Activated CD4-positive, alpha-beta memory T cell treated with anti-CD3 and anti-CD28 coated beads, Interleukin-2, amount 10 ng/mL, durations not matched to agents 7 days and 5 days (primary cell): ENCODE measurements around the gene SLC44A1. TPM values are rescaled to one million over a fixed set of nuclear protein-coding genes. Genes with fewer than 3 reads are reported as not detected.

Experiments used
- CTCF ChIA-PET: fragments of 350-600 bp; sonication (Branson Sonifier 250); formaldehyde crosslinking; loops from one replicate; lab custom pipeline; 2021; ENCODE audit warnings: antibody characterized with exemption, inconsistent platforms; lab: Charles Lee
- POLR2A ChIA-PET: fragments of 350-600 bp; sonication (Branson Sonifier 250); formaldehyde crosslinking; loops from one replicate; lab custom pipeline; 2021; ENCODE audit warnings: antibody characterized with exemption; lab: Charles Lee
- DNase-seq: peaks from one replicate; pipeline ENCODE4 v3.0.0-alpha.2; 2020
- H3K27ac Mint-ChIP-seq: one replicate; pipeline ENCODE4 v1.8.0; 2021; ENCODE audit warnings: mild to moderate bottlenecking, mixed read lengths
- H3K27me3 Mint-ChIP-seq: one replicate; pipeline ENCODE4 v1.8.0; 2021; ENCODE audit warnings: mixed read lengths
- H3K36me3 Mint-ChIP-seq: one replicate; pipeline ENCODE4 v1.8.0; 2021; ENCODE audit warnings: low read depth, mixed read lengths
- H3K4me1 Mint-ChIP-seq: one replicate; pipeline ENCODE4 v1.8.0; 2021; ENCODE audit warnings: mixed read lengths
- H3K4me3 Mint-ChIP-seq: one replicate; pipeline ENCODE4 v1.8.0; 2021; ENCODE audit warnings: mild to moderate bottlenecking, mixed read lengths
- H3K9me3 Mint-ChIP-seq: one replicate; pipeline ENCODE4 v1.8.0; 2021; ENCODE audit warnings: mixed read lengths
- total RNA-seq, 2 experiments: library from RNA; stranded (reverse); gene quantifications; one replicate each; pipeline ENCODE4 v1.2.3, GENCODE V29; 2021

SLC44A1 gene
- total RNA-seq, 2 experiments from 2014 or later = 9.5 to 10.2 TPM

DNA sequence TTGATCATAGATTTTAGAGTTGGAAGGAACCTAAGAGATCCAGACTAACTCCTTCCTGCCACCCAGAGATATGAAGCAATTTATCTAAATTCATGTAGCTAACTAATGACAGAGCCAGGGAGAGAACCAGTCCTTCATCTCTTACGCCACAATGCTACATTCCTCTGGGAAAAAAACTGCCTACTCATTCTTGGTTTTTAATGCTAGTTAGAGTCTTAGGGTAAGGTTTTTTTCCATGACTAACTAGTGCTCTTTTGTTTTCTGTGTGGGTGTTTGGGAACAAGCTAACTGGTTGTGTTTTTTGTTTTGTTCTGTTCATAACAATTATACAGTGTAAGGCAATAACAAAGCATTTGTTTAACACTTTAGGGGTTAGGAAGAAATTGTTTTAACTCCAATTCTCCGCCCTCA is 52.4 kb downstream of the SLC44A1 start:
- ChIA-PET CTCF (no interaction called here), POLR2A (no interaction called here)
- H3K27ac Mint-ChIP-seq = no peak overlapping the region
- H3K9me3 Mint-ChIP-seq = no peaks in the 10 kb centered on the region
- H3K4me1 Mint-ChIP-seq = peaks cover 19% of the 10 kb centered on the region
- H3K27me3 Mint-ChIP-seq = no peaks in the 10 kb centered on the region
- H3K36me3 Mint-ChIP-seq = no peaks in the 10 kb centered on the region
- no peak overlapping the region for H3K4me3 Mint-ChIP-seq
- no peak for DNase-seq

DNA sequence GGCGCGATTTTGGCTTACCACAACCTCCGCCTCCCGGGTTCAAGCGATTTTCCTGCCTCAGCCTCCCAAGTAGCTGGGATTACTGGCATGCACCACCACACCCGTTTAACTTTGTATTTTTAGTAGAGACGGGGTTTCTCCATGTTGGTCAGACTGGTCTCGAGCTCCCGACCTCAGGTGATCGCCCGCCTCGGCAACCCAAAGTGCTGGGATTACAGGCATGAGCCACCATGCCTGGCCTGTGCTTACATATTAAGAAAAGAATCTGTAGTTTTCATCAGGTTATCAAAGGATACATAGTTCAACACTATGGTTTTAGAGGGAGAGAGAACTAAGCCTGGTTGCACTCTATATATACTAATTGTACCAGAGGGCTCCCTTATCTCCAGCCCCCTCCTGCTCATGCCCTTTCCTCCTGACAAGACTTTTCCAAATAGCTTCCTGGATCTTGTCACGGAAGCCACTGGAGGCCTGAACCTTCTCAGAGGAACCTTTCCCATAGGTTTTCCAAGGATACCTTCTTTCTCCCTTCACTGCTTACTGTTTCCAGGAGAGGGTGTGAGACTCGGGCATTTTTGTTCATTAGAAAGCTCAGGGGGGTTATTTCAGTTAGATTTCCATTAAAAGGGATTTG is 53.1 kb downstream of the SLC44A1 start:
- Mint-ChIP-seq H3K4me3 (no peak overlapping the region), H3K4me1 (peaks cover 19% of the 10 kb centered on the region), H3K36me3 (no peaks in the 10 kb centered on the region), H3K9me3 (no peaks in the 10 kb centered on the region), H3K27ac (no peak overlapping the region), H3K27me3 (no peaks in the 10 kb centered on the region)
- DNase-seq = no peak
- ChIA-PET CTCF (no interaction called here), POLR2A (no interaction called here)

DNA sequence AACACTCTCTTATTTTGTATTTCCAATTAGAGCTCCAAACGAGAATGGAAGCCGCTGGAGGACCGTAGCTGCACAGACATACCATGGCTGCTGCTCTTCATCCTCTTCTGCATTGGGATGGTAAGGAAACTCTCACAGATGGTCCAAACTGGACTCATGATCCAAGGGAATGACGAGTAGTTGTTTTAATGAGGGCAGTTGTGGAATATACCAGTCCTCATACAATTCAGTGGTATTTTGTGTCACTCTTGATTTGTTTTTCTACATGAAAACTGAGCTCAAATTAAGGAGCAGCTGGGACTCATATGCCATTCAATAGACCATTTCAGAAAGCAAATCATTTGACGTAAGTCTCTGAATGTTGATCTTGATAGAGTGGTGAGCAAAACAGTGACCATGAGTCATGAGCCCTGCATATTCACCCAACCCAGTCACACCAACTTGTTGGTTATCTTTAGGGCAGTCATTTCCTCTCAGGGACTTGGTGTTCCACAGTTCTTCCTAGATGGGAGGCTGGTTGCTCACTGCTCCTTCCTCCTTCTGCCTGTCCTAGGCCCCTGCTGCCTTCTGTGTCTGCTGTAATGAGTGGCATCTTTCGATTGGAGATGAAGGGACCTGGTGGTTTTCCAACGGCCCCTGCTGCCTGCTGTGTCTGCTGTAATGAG is 54.9 kb downstream of the SLC44A1 start:
- Mint-ChIP-seq H3K4me3 (no peak overlapping the region), H3K27me3 (no peaks in the 10 kb centered on the region), H3K36me3 (peaks cover 3% of the 10 kb centered on the region), H3K27ac (no peak overlapping the region), H3K9me3 (no peaks in the 10 kb centered on the region), H3K4me1 (peaks cover 18% of the 10 kb centered on the region)
- ChIA-PET POLR2A (no interaction called here), CTCF (no interaction called here)
- no peak for DNase-seq

DNA sequence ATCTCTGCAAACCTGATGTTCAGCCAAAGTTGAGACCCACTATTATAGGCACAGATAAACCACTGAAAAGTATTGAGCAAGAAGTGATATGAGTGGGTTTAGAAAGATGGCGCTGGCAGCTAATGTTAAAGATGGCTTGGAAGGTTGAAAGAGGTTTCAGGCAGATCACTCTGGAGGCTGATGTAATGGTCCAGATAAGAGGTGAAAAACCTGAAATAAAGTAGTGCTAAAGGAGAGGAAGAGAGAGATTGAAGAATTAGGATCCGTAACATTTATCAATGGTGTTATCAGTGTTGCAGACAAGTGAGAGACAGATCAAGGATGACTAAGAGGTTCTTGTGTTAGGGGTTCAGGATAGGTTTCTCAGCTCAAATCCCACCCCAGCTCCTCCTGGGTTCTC is 58.3 kb downstream of the SLC44A1 start:
- ChIA-PET CTCF (interaction anchor here (0.6 kb wide), 1 partner anchor 18 kb away, joined by 4 read pairs; no protein-coding TSS in a partner anchor), POLR2A (no interaction called here)
- DNase-seq = no peak
- no peaks in the 10 kb centered on the region for H3K27me3 Mint-ChIP-seq
- H3K9me3 Mint-ChIP-seq = no peaks in the 10 kb centered on the region
- H3K27ac Mint-ChIP-seq = no peak overlapping the region
- no peak overlapping the region for H3K4me3 Mint-ChIP-seq
- H3K36me3 Mint-ChIP-seq = peaks cover 3% of the 10 kb centered on the region
- peaks cover 14% of the 10 kb centered on the region for H3K4me1 Mint-ChIP-seq

DNA sequence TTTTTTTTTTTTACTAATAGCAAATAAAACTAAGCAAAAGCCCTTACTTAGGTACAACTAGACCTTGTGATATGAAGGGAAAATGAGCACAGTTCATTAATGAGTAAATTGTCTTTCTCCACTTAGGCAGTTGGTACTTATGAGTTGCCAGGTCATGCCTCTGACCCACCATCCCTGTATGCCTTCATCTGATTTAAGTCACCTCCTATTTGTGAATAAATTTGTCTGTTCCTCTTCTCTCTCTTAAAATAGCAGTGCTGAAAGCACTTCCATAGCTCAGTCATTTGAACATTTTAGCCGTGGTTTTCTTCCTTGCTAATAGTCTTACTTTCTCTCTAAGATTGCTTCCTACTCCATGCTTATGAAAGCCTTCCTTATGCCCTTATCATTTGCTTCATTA is 61.4 kb downstream of the SLC44A1 start:
- Mint-ChIP-seq H3K27me3 (no peaks in the 10 kb centered on the region), H3K4me3 (no peak overlapping the region), H3K36me3 (peaks cover 3% of the 10 kb centered on the region), H3K27ac (no peak overlapping the region), H3K4me1 (peaks cover 2% of the 10 kb centered on the region), H3K9me3 (no peaks in the 10 kb centered on the region)
- ChIA-PET CTCF (no interaction called here), POLR2A (no interaction called here)
- no peak for DNase-seq

DNA sequence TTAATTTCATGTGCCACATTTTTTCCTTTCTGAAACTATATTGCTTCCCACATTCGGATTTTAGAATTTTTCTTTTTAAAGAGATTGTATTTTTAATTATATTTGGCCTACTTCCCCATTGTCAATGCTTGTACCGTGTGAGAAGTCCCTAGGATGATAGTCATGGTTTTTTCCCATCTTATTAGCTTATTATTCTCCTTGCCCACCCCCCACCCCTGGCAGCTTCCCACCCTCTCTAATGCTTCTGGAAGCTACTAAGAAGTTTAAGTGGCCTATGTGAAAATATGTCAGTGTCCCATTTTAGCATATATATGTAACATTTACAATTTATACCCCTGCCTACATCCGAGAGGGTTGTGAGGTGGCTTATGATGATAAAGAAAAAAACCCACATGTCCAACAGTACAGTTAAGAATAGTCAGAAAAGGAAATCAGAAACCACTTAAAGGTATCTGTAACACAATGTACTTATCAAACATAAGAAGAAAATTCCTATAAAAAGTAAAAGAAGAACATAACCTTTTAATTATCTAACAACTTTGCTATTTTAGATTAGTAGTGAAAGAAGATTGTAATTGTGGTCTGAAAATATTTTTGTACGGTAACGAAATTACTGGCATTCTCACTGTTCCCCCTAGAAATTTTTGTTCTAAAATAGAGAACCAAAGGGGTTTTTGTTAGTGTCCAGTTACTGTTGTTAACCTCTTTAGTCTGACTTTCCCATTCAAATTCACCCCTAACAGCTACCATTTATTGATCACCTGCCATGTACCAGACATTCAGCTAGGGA is 62.1 kb downstream of the SLC44A1 start:
- H3K36me3 Mint-ChIP-seq = peaks cover 3% of the 10 kb centered on the region
- DNase-seq = no peak
- no peak overlapping the region for H3K4me3 Mint-ChIP-seq
- no peaks in the 10 kb centered on the region for H3K9me3 Mint-ChIP-seq
- ChIA-PET POLR2A (no interaction called here), CTCF (no interaction called here)
- H3K27ac Mint-ChIP-seq = no peak overlapping the region
- no peaks in the 10 kb centered on the region for H3K27me3 Mint-ChIP-seq
- peaks cover 2% of the 10 kb centered on the region for H3K4me1 Mint-ChIP-seq

DNA sequence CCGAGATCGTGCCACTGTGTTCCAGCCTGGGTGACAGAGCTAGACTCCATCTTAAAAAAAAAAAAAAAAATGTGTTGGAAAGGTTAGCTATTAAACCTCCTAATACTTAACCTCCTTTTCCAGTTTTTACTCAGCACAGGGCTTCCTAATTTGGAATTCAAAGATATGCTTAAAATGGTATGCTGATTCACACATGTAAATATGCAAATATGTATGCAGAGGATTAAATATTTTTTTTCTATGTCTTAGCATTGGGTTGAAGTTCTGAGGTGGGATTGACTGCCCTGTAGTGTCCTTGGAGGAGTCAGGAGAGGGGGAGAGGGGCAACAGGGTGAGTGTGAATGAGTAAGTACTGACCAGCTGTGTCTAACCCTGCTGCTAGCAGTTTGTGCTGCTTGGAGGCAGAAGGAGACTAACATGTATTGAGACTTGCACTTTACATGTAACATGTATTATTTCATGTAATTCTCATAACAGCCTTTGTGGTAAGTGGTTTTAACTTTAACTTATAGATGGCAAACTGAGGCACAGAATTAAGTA is 63.2 kb downstream of the SLC44A1 start:
- POLR2A ChIA-PET = no interaction called here
- H3K36me3 Mint-ChIP-seq = peaks cover 3% of the 10 kb centered on the region
- H3K4me1 Mint-ChIP-seq = peaks cover 2% of the 10 kb centered on the region
- no peaks in the 10 kb centered on the region for H3K9me3 Mint-ChIP-seq
- H3K4me3 Mint-ChIP-seq = no peak overlapping the region
- no peaks in the 10 kb centered on the region for H3K27me3 Mint-ChIP-seq
- DNase-seq = no peak
- H3K27ac Mint-ChIP-seq = no peak overlapping the region
- CTCF ChIA-PET = no interaction called here

DNA sequence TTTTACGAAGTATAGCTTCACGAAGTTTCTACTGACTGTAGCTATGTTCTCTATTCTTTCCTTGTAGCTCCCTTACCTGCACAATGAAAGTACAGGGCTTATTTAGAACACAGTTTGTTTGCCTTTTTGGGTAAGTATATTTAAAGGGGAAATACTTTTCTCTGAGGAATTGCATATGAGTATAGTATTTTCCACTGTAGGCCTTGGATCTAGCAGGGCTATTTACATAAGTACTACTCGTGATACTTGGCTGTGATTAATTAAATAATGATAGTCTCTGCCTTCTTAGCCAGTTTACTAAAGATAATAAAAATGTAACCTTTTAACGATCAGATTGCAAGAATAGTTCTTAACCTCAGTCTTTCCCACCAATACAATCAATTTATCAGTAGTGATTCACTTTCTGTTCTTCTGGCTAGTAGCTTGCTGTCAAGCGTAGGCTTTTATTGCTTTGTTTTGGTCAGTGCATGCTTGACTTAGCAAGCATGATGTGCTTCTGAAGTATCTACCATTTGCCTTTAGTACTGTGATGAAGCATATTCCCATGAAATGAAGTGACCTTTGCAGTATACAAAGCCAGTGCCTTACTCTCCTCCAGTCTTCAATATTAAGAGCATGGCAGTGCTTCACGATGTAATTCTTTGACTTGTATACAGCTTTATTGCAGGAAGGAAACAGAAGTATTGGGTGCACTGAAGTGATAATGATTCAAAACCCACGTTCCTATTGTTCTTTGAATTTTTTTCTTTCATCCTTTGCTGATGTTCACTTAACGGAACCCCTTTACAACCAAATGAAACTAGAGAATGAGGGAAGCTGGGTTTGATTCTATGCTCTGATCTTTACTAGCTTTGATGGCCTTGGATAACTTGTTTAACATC is 64.2 kb downstream of the SLC44A1 start:
- H3K4me3 Mint-ChIP-seq = no peak overlapping the region
- H3K4me1 Mint-ChIP-seq = peaks cover 2% of the 10 kb centered on the region
- ChIA-PET POLR2A (no interaction called here), CTCF (no interaction called here)
- H3K27me3 Mint-ChIP-seq = no peaks in the 10 kb centered on the region
- no peaks in the 10 kb centered on the region for H3K36me3 Mint-ChIP-seq
- H3K27ac Mint-ChIP-seq = no peak overlapping the region
- DNase-seq = no peak
- no peaks in the 10 kb centered on the region for H3K9me3 Mint-ChIP-seq

DNA sequence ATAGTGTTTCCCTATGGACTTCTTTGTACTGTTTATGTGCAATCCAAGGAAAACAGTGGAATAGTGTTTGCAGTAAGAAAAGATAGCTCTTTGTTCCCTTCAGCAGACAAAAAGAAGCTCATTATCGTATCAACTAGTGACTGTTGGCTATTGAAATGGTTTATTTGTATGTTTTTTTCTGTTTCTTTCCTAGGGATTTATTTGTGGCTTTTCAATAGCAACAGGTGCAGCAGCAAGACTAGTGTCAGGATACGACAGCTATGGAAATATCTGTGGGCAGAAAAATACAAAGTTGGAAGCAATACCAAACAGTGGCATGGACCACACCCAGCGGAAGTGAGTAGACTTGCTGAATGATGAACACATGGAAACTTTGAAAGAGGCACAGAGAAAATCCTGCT is 65.1 kb downstream of the SLC44A1 start:
- Mint-ChIP-seq H3K36me3 (no peaks in the 10 kb centered on the region), H3K4me3 (no peak overlapping the region), H3K9me3 (no peaks in the 10 kb centered on the region), H3K27me3 (no peaks in the 10 kb centered on the region), H3K27ac (no peak overlapping the region), H3K4me1 (peaks cover 2% of the 10 kb centered on the region)
- ChIA-PET POLR2A (no interaction called here), CTCF (no interaction called here)
- no peak for DNase-seq

DNA sequence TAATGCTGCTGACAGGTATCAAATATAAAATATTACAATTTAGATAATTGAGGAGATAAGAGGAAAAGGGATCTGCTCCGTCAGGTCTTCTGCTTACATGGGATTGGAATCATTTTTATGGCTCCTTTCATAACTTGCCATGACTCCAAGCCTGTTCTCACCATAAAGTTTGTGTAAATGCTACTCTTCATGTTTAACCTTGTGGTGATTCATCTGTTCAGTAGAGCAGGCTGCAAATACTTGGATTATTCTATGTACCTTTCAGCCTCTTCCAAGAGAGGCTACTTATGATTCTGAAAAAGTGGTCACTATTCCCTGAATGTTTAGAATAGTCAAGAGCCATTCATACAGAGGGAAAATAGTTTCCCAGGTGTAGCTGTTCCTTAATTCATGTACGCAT is 66.9 kb downstream of the SLC44A1 start:
- H3K27me3 Mint-ChIP-seq = no peaks in the 10 kb centered on the region
- ChIA-PET POLR2A (no interaction called here), CTCF (no interaction called here)
- H3K9me3 Mint-ChIP-seq = no peaks in the 10 kb centered on the region
- no peak overlapping the region for H3K4me3 Mint-ChIP-seq
- H3K27ac Mint-ChIP-seq = no peak overlapping the region
- no peak for DNase-seq
- H3K4me1 Mint-ChIP-seq = peaks cover 2% of the 10 kb centered on the region
- H3K36me3 Mint-ChIP-seq = no peaks in the 10 kb centered on the region

DNA sequence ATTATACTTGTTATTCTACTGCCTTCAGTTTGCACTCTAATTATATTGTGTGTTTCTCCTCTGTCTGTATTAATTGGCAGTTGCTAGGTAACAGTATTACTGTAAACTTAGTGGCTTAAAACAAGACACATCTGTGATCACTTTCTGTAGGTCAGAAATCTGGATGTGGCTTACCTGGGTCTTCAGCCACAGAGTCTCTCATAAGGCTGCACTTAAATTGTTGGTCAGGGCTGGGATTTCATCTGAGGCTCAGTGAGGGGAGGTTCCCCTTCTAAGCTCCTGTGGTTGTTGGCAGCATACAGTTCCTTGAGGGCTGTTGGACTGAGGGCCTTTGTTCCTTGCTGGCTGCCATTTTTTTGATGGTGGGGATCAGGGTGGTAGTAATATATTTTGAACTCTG is 68.8 kb downstream of the SLC44A1 start:
- no peak overlapping the region for H3K27ac Mint-ChIP-seq
- ChIA-PET POLR2A (no interaction called here), CTCF (no interaction called here)
- H3K4me1 Mint-ChIP-seq = peaks cover 2% of the 10 kb centered on the region
- no peak overlapping the region for H3K4me3 Mint-ChIP-seq
- no peaks in the 10 kb centered on the region for H3K36me3 Mint-ChIP-seq
- no peaks in the 10 kb centered on the region for H3K9me3 Mint-ChIP-seq
- DNase-seq = no peak
- H3K27me3 Mint-ChIP-seq = no peaks in the 10 kb centered on the region

DNA sequence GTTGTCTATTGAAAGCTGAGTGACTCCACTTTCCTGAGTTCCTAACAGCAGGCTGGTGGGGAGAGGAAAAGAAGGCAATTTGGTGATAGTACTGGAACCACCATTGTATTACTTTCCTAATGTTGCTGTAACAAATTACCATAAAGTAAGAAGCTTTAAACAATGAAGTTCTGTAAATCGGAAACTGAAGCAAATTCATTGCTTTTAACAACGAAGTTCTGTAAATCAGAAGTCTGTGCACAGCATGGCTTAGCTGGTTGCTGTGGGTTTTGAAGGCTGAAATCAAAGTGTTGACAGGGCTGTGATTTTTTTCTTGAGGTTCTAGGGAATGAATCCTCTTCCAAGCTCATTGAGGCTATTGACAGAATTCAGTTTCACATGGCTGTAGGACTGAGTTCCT is 72.3 kb downstream of the SLC44A1 start:
- no peaks in the 10 kb centered on the region for H3K9me3 Mint-ChIP-seq
- no peaks in the 10 kb centered on the region for H3K4me1 Mint-ChIP-seq
- ChIA-PET POLR2A (no interaction called here), CTCF (no interaction called here)
- no peak for DNase-seq
- H3K4me3 Mint-ChIP-seq = no peak overlapping the region
- no peak overlapping the region for H3K27ac Mint-ChIP-seq
- no peaks in the 10 kb centered on the region for H3K36me3 Mint-ChIP-seq
- H3K27me3 Mint-ChIP-seq = no peaks in the 10 kb centered on the region
